HepG2 (cell line): ENCODE results near the gene CNPY4. TPM values are rescaled to one million over a fixed set of nuclear protein-coding genes. Genes with fewer than 3 reads are reported as not detected.
A peak's percentile ranks its signal among the peaks of the same experiment; 100 is the strongest.

Experiments
- ATAC-seq: fragments of 200-7000 bp; cut with Tn5 transposase; 3 replicates; pipeline ENCODE4 v1.9.1; 2020; ENCODE audit warnings: mild to moderate bottlenecking, moderate library complexity
- BruUV-seq: library from RNA; stranded (reverse); fragments of 400-500 nt; replicated peaks from 2 replicates; lab custom pipeline; 2021; lab: Mats Ljungman, UMichigan
- CTCF ChIA-PET: fragments of 300-600 bp; formaldehyde crosslinking; extraction: SDS; loops from one replicate; lab custom pipeline; 2021; ENCODE audit warnings: low total read pairs, inconsistent platforms, low intra/inter-chr PET ratio; lab: Yijun Ruan, JAX
- POLR2A ChIA-PET: fragments of 350-600 bp; sonication (Branson Sonifier 250); formaldehyde crosslinking; loops from one replicate; lab custom pipeline; 2020; ENCODE audit warnings: antibody characterized with exemption, inconsistent platforms; lab: Yijun Ruan, JAX
- DNase-seq: peaks from one replicate; pipeline ENCODE4 v3.0.0-alpha.2; 2015; ENCODE audit warnings: low spot score
- FAIRE-seq: peaks from 3 replicates; lab custom pipeline; 2011; peaks lifted over from hg19 to GRCh38; lab: Jason Lieb, UNC
- H2AFZ ChIP-seq: one replicate; pipeline ENCODE4 v1.6.1; 2011; ENCODE audit warnings: low read length, inconsistent platforms
- H3K27ac ChIP-seq: fragments of 300-600 bp; 3 replicates; pipeline ENCODE4 v1.8.0; 2011; ENCODE audit warnings: mixed run types, mild to moderate bottlenecking, mixed read lengths, low read length, inconsistent platforms; ENCODE audit not compliant: insufficient read depth; ENCODE audit errors: extremely low read length
- H3K27me3 ChIP-seq, 2 experiments: fragments of 200-600 bp in 1 of 2; 2 replicates in 1 of 2; 3 replicates in 1 of 2; pipeline versions ENCODE4 v1.6.0 to v1.8.0; 2011; ENCODE audit warnings: low read length in 2 of 2, mild to moderate bottlenecking in 2 of 2, moderate library complexity in 2 of 2, inconsistent platforms in 1 of 2; ENCODE audit not compliant: insufficient read depth in 2 of 2, control insufficient read depth in 1 of 2
- H3K36me3 ChIP-seq, 2 experiments: fragments of 200-600 bp in 1 of 2; replicated peaks in 1 of 2; 2 replicates in 1 of 2; 3 replicates in 1 of 2; pipeline versions ENCODE4 v1.5.1 to v1.8.0; 2011; ENCODE audit warnings: low read length in 2 of 2, inconsistent platforms in 1 of 2; ENCODE audit not compliant: insufficient read depth in 2 of 2, control insufficient read depth in 1 of 2
- H3K4me1 ChIP-seq: 2 replicates; pipeline ENCODE4 v1.5.1; 2012; ENCODE audit warnings: low read length, inconsistent platforms; ENCODE audit not compliant: insufficient read depth
- H3K4me2 ChIP-seq: 2 replicates; pipeline ENCODE4 v1.6.0; 2011; ENCODE audit warnings: low read depth, low read length, inconsistent platforms
- H3K4me3 ChIP-seq, 3 experiments: fragments of 200-600 bp in 1 of 3; sonication (generic), shearing (Covaris generic) in 1 of 3; replicated peaks in 1 of 3; 2 replicates each; pipeline ENCODE4 v1.5.1; 2011 to 2016; ENCODE audit warnings: low read length in 3 of 3, inconsistent platforms in 2 of 3, low read depth in 2 of 3, mild to moderate bottlenecking in 2 of 3, control low read depth in 1 of 3, mixed read lengths in 1 of 3; ENCODE audit not compliant: insufficient read depth in 1 of 3
- H3K79me2 ChIP-seq: one replicate; pipeline ENCODE4 v1.6.1; 2011; ENCODE audit warnings: low read length, inconsistent platforms; ENCODE audit not compliant: insufficient read depth
- H3K9ac ChIP-seq: 2 replicates; pipeline ENCODE4 v1.6.0; 2011; ENCODE audit warnings: mild to moderate bottlenecking, low read depth, low read length, inconsistent platforms; ENCODE audit not compliant: insufficient read depth
- H3K9me3 ChIP-seq: 2 replicates; pipeline ENCODE4 v1.5.1; 2012; ENCODE audit warnings: mild to moderate bottlenecking, low read length
- H4K20me1 ChIP-seq: 2 replicates; pipeline ENCODE4 v1.6.0; 2011; ENCODE audit warnings: inconsistent platforms, mild to moderate bottlenecking, low read length, moderate library complexity; ENCODE audit not compliant: insufficient read depth
- CHD2 ChIP-seq: IDR thresholded peaks from 2 replicates; pipeline ENCODE4 v1.6.1; 2011; ENCODE audit warnings: low read depth, low read length, improper control_type of control experiment
- JUNB ChIP-seq: sonication (generic); formaldehyde crosslinking; IDR thresholded peaks from 2 replicates; pipeline ENCODE4 v1.8.0; 2022; ENCODE audit warnings: missing genetic modification reagents, mild to moderate bottlenecking, borderline replicate concordance
- MAX ChIP-seq: IDR thresholded peaks from 2 replicates; pipeline ENCODE4 v1.6.1; 2012; ENCODE audit warnings: inconsistent platforms
- MED13 ChIP-seq: sonication (generic); formaldehyde crosslinking; IDR thresholded peaks from 2 replicates; pipeline ENCODE4 v1.5.0; 2020; ENCODE audit warnings: missing genetic modification reagents
- ZBTB42 ChIP-seq: sonication (generic); formaldehyde crosslinking; IDR thresholded peaks from 2 replicates; pipeline ENCODE4 v1.5.0; 2020; ENCODE audit warnings: mild to moderate bottlenecking, missing genetic modification reagents
- ZFP36L2 ChIP-seq: sonication (generic); formaldehyde crosslinking; IDR thresholded peaks from 2 replicates; pipeline ENCODE4 v1.4.0; 2020; ENCODE audit warnings: missing genetic modification reagents
- ZNF234 ChIP-seq: sonication (generic); formaldehyde crosslinking; conservative IDR thresholded peaks from 2 replicates; pipeline ENCODE4 v1.5.1; 2020; ENCODE audit warnings: mild to moderate bottlenecking, missing genetic modification reagents
- ZNF362 ChIP-seq: sonication (generic); formaldehyde crosslinking; IDR thresholded peaks from 2 replicates; pipeline ENCODE4 v1.4.0; 2020; ENCODE audit warnings: missing genetic modification reagents, mild to moderate bottlenecking, borderline replicate concordance
- ZNF724P ChIP-seq: sonication (generic); formaldehyde crosslinking; IDR thresholded peaks from 2 replicates; pipeline ENCODE4 v1.8.0; 2022; ENCODE audit warnings: missing genetic modification reagents, borderline replicate concordance
- ZSCAN12 ChIP-seq: sonication (generic); formaldehyde crosslinking; IDR thresholded peaks from 2 replicates; pipeline ENCODE4 v1.9.0; 2021; ENCODE audit warnings: mild to moderate bottlenecking, missing genetic modification reagents
- WGBS: methylation state at CpG from one replicate; pipeline ENCODE4 v1.1.6; 2017; ENCODE audit warnings: low lambda C conversion rate; 5-methylcytosine and 5-hydroxymethylcytosine counted together
- in situ Hi-C: cut with HindIII; loops from 2 replicates; pipeline ENCODE4 v1.10.0; 2017; ENCODE audit warnings: low pct_unique_long_range_greater_than_20kb; ENCODE audit not compliant: extremely low pct_ligation_motif_present
- intact Hi-C: fragments of 100-400 bp; cut with micrococcal nuclease; formaldehyde crosslinking; loops from one replicate; pipeline ENCODE4 v1.10.0; 2022; ENCODE audit not compliant: unreplicated experiment
- polyA plus RNA-seq, 8 experiments: library from polyadenylated mRNA; depleted of rRNA in 3 of 8; stranded (reverse) in 7 of 8; unstranded in 1 of 8; fragments of >200 nt; fragmentation: Illumina TruSeq in 4 of 8; extraction: Trizol in 4 of 8; gene quantifications; 2 replicates each; pipeline versions ENCODE4 v1.2.1 to v1.2.3, GENCODE V29; 2011 to 2016; ENCODE audit warnings: low read depth in 4 of 8, missing spikeins in 1 of 8, mixed read lengths in 1 of 8; ENCODE audit not compliant: insufficient read depth in 1 of 8
- total RNA-seq, 5 experiments: library from RNA; depleted of rRNA; stranded (reverse); fragments of >200 nt; fragmentation: Illumina TruSeq; extraction: Trizol; gene quantifications; 2 replicates each; pipeline ENCODE4 v1.2.3, GENCODE V29; 2016; ENCODE audit warnings: low read depth in 1 of 5
- TF ChIP-seq, protein P1 (sequence below): sonication (generic); formaldehyde crosslinking; IDR thresholded peaks from 2 replicates; pipeline ENCODE4 v1.5.0; 2020; ENCODE audit warnings: mild to moderate bottlenecking, missing genetic modification reagents

Gene CNPY4
- total and polyA plus RNA-seq, 2 of the 13 experiments (the other 11 are each of a cell fraction or from before 2014, with no cell fraction given) = 6.2 to 12.7 TPM

GRCh38 chr7:100169147-100169850, 49.9 kb downstream of the CNPY4 start:
- 7% methylated on average over 11 of the region's 11 CpGs for WGBS
- H3K36me3 ChIP-seq = no peaks in the 10 kb centered on the region
- BruUV-seq = no TSS peak
- TF ChIP-seq CHD2 (peak; percentile 87), ZBTB42 (CRISPR knock-in tag) (no peak), MED13 (CRISPR knock-in tag) (no peak), ZSCAN12 (CRISPR knock-in tag) (no peak), ZNF362 (peak; percentile 44; the same call in 1 of the 2 replicates), MAX (peak; percentile 20; the same call in 1 of the 2 replicates), ZNF234 (CRISPR knock-in tag) (no peak), ZFP36L2 (CRISPR knock-in tag) (no peak), ZNF724P (no peak), JUNB (CRISPR knock-in tag) (no peak)
- TF ChIP-seq, protein P1, sequence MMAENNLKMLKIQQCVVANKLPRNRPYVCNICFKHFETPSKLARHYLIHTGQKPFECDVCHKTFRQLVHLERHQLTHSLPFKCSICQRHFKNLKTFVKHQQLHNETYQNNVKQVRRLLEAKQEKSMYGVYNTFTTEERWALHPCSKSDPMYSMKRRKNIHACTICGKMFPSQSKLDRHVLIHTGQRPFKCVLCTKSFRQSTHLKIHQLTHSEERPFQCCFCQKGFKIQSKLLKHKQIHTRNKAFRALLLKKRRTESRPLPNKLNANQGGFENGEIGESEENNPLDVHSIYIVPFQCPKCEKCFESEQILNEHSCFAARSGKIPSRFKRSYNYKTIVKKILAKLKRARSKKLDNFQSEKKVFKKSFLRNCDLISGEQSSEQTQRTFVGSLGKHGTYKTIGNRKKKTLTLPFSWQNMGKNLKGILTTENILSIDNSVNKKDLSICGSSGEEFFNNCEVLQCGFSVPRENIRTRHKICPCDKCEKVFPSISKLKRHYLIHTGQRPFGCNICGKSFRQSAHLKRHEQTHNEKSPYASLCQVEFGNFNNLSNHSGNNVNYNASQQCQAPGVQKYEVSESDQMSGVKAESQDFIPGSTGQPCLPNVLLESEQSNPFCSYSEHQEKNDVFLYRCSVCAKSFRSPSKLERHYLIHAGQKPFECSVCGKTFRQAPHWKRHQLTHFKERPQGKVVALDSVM = peak; percentile 84
- H3K9me3 ChIP-seq = no peaks in the 10 kb centered on the region
- no peak overlapping the region for H2AFZ ChIP-seq
- CTCF ChIA-PET = no interaction called here
- no peaks in the 10 kb centered on the region for H3K79me2 ChIP-seq
- FAIRE-seq (no peak), DNase-seq (no peak), ATAC-seq (peak; percentile 23)
- no peak overlapping the region for H3K9ac ChIP-seq
- H3K4me3 ChIP-seq = no peak overlapping the region
- in situ Hi-C loops (no loop called here), intact Hi-C loops (no loop called here)
- peaks cover 1 to 43% of the 10 kb centered on the region in 2 experiments; a peak in 3 of 5 replicates for H3K27me3 ChIP-seq
- H4K20me1 ChIP-seq = no peaks in the 10 kb centered on the region
- H3K27ac ChIP-seq = no peak overlapping the region
- POLR2A ChIA-PET = interaction anchor here (0.6 to 2.2 kb wide), 3 partner anchors 8 to 20 kb away, joined by 3 to 10 read pairs (median 7); partner anchors contain the start of genes GPC2 and LAMTOR4
- H3K4me2 ChIP-seq = peak overlapping the region; percentile 93
- peaks cover 43% of the 10 kb centered on the region for H3K4me1 ChIP-seq
